Testis (tissue), 3 donors: ENCODE results near the gene G3BP2. TPM values are rescaled to one million over a fixed set of nuclear protein-coding genes. Genes with fewer than 3 reads are reported as not detected.

Experiments
- DNase-seq: peaks from one replicate; pipeline ENCODE4 v3.0.0-alpha.2; 2019
- H3K27ac ChIP-seq, 2 donors: fragments of 200-600 bp; sonication (generic); one replicate each; pipeline ENCODE4 v1.5.1; 2019
- H3K27me3 ChIP-seq: fragments of 200-600 bp; sonication (generic); one replicate; pipeline ENCODE4 v1.5.1; 2019
- H3K36me3 ChIP-seq: fragments of 200-600 bp; sonication (generic); one replicate; pipeline ENCODE4 v1.5.1; 2017; ENCODE audit warnings: low read depth; ENCODE audit errors: missing control alignments
- H3K4me1 ChIP-seq: fragments of 200-600 bp; sonication (generic); one replicate; pipeline ENCODE4 v1.5.1; 2019
- H3K4me3 ChIP-seq, 2 donors: fragments of 200-600 bp; sonication (generic); one replicate each; pipeline ENCODE4 v1.5.1; 2017 to 2019
- H3K9me3 ChIP-seq: fragments of 200-600 bp; sonication (generic); one replicate; pipeline ENCODE4 v1.5.1; 2017
- CTCF ChIP-seq, 3 experiments: fragments of 450-650 bp in 2 of 3; fragments of 200-600 bp in 1 of 3; sonication (generic) in 1 of 3; IDR thresholded peaks; one replicate each; pipeline ENCODE4 v1.5.1; 2016 to 2019; ENCODE audit warnings: antibody characterized with exemption in 3 of 3, mild to moderate bottlenecking in 2 of 3, moderate library complexity in 1 of 3
- POLR2A ChIP-seq: fragments of 450-650 bp; IDR thresholded peaks from one replicate; pipeline ENCODE4 v1.6.1; 2017; ENCODE audit warnings: antibody characterized with exemption, mild to moderate bottlenecking, moderate library complexity
- WGBS, 2 donors: methylation state at CpG; one replicate each; pipeline ENCODE4 v1.1.5; 2018; 5-methylcytosine and 5-hydroxymethylcytosine counted together
- intact Hi-C: fragments of 100-400 bp; cut with DNase I; formaldehyde crosslinking; loops from one replicate; pipeline ENCODE4 v1.15.1; 2023; ENCODE audit warnings: low total_unique reads
- polyA plus RNA-seq: library from polyadenylated mRNA; stranded (reverse); fragments of 350-450 nt; fragmentation: Illumina TruSeq; extraction: RNeasy Lipid Tissue Mini Kit (QIAGEN cat#74804); gene quantifications from one replicate; pipeline ENCODE4 v1.2.3, GENCODE V29; 2014; ENCODE audit warnings: low read depth, low replicate concordance; ENCODE audit not compliant: insufficient read depth
- total RNA-seq, 2 donors: library from RNA; depleted of rRNA; stranded (reverse); fragments of >200 nt; gene quantifications; one replicate each; pipeline ENCODE4 v1.2.3, GENCODE V29; 2016

Gene G3BP2
- total and polyA plus RNA-seq, 3 donors from 2014 or later = 102 to 134 (median 105) TPM

GRCh38 chr4:75678473-75678872, 5.3 kb upstream of the G3BP2 start:
- Histone ChIP-seq H3K4me3 (no peak overlapping the region), H3K27ac (no peak overlapping the region), H3K4me1 (no peaks in the 10 kb centered on the region), H3K9me3 (no peaks in the 10 kb centered on the region), H3K27me3 (no peaks in the 10 kb centered on the region), H3K36me3 (no peaks in the 10 kb centered on the region)
- TF ChIP-seq CTCF (IDR thresholded peaks at IDR 0.05) (no peak), POLR2A (no peak)
- intact Hi-C loops = loop anchor here (10.0 kb wide), 1 partner anchor 46 kb away; the partner anchor contains the start of gene USO1
- no peak for DNase-seq

- Histone ChIP-seq H3K4me1 (peaks cover 4% of the 10 kb centered on the region), H3K9me3 (no peaks in the 10 kb centered on the region), H3K4me3 (no peak overlapping the region), H3K27ac (no peak overlapping the region), H3K27me3 (no peaks in the 10 kb centered on the region), H3K36me3 (no peaks in the 10 kb centered on the region)
- DNase-seq = no peak
- 70 to 79% methylated on average over 11 of the region's 11 CpGs for WGBS, 2 donors
- intact Hi-C loops = loop anchor here (10.0 kb wide), 1 partner anchor 50 kb away; the partner anchor contains the start of gene USO1
- TF ChIP-seq POLR2A (no peak), CTCF (IDR thresholded peaks at IDR 0.05) (no peak)
These were observed 1.9 kb upstream of the G3BP2 start for GRCh38 chr4:75675004-75675531.

- no peaks in the 10 kb centered on the region for H3K27me3 ChIP-seq
- peak overlapping the region; percentile 97 to 99 for H3K4me3 ChIP-seq
- 8 to 11% methylated on average over 5 of the region's 5 CpGs for WGBS, 2 donors
- intact Hi-C loops = loop anchor here (10.0 kb wide), 1 partner anchor 51 kb away; the partner anchor contains the start of gene USO1
- H3K4me1 ChIP-seq = peaks cover 4% of the 10 kb centered on the region
- TF ChIP-seq POLR2A (no peak), CTCF (IDR thresholded peaks at IDR 0.05) (no peak)
- H3K27ac ChIP-seq = peak overlapping the region; percentile 92 to 98
- H3K9me3 ChIP-seq = no peaks in the 10 kb centered on the region
- H3K36me3 ChIP-seq = no peaks in the 10 kb centered on the region
- peak; percentile 31 for DNase-seq
These were observed 733 bp upstream of the G3BP2 start for GRCh38 chr4:75673959-75674328.

- TF ChIP-seq CTCF (IDR thresholded peaks at IDR 0.05) (no peak), POLR2A (no peak)
- 0 to 1% methylated on average over 43 to 44 of the region's 44 CpGs for WGBS, 2 donors
These were observed 667 bp downstream of the G3BP2 start for GRCh38 chr4:75672461-75673026.

More at GRCh38 chr4:75672461-75673026, 667 bp downstream of the G3BP2 start:
- Histone ChIP-seq H3K9me3 (no peaks in the 10 kb centered on the region), H3K27ac (peak overlapping the region; percentile 92 to 98), H3K4me1 (peaks cover 4% of the 10 kb centered on the region), H3K4me3 (peak overlapping the region; percentile 97 to 99), H3K27me3 (no peaks in the 10 kb centered on the region), H3K36me3 (no peaks in the 10 kb centered on the region)
- intact Hi-C loops = loop anchor here (10.0 kb wide), 1 partner anchor 52 kb away; the partner anchor contains the start of gene USO1
- DNase-seq = peak; percentile 77
